NCI-H82 treated with DMSO at 0.1 percent for 48 hours (cell line): Measurements from ENCODE around the gene COL12A1.

Source experiments
- DNase-seq: peaks from one replicate; lab custom pipeline; 2025; ENCODE audit not compliant: unreplicated experiment; lab: John Stamatoyannopoulos, UW

The COL12A1 gene

DNA sequence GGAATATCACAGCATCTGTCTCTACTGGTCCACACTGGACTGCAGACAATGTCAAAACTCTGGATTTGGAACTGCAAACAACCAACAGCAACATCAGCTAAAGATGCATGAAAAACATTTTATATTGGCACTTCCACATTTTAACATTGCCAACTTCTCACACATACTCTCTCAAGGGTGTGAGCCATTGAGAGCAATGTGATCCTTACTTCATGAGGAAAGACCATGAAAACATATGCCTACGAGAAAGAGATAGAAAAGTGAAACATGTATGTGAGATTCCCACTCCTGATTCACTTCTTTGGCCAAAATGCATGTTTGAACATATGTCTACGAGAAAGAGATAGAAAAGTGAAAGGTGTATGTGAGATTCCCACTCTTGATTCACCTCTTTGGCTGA is 99.4 kb downstream of the COL12A1 start:
- no peak for DNase-seq

DNA sequence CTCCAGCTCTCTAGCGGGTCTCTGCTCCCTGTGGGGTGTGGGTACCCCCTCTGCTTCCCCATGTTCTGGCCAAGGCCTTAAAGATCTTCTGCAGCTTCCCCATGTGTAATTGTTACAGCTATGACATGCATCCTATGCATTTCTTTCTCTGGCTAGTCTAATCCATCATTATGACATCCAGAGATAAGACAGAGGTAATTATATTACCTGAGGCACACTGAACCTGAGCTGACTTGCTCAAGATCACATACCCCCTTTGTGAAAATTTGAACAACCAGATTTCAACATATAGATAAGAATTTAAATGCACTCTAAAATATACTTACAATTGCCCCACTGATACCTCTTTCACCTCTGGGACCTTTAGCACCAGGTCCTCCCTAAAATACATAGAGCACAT is 102.4 kb downstream of the COL12A1 start:
- no peak for DNase-seq

DNA sequence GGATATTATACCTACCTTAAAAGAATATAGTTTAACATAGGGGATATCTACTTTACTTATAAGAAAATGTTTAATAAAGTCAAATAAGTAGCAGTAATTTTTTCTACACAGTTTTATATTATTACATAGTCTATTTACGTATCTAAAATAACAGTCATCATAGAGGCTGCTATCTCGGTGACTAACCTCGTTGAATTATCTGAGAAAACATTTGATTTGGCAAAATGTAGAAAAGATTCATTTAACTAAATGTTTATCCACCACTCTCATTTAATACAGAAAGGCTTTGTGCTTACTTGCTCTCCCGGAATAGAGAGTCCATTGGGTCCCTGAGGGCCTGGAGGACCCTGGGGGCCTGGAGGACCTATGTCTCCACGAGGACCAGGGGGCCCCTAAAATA is 103.6 kb downstream of the COL12A1 start:
- DNase-seq: no peak

- DNase-seq: no peak
Measured at GRCh38 chr6:75101896-75102295, 104.0 kb downstream of the COL12A1 start.

DNA sequence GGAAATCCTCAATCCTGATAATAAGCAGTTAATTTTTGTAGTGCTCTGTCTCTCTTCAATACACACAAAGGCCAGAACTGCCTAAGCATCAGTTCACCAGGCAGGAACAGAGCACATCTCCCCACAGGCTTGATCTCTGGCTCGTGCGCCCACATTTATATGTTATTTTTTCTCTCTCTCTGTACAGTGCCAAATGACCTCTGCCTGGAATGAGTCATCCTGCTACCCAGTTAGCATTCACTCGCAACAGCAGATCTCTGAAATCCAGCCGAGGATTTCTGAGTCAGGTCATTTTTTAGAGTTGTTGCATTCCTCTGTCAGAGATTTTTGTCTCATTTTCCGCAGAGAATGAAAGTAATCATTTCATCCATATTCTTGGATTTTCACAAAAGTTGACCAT is 107.1 kb downstream of the COL12A1 start:
- no peak for DNase-seq

DNA sequence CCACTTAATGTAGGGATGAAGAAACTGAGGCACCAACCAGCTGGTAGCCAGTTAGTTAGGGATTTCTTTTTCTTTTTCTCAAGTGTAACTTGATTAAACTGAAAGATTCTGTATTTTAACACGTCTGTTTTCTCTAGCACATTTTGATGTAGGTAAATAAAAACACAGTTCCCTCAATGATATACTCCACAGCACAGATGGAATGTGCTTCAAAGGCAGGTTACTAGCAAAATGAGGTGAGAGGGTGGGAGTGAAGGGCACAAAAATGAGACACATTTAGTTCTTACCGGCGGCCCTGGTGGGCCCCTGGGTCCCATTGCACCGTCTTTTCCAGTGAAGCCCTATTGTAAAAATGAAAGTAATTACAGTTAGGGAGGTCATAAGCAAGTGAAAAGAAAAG is 108.9 kb downstream of the COL12A1 start:
- DNase-seq: no peak

DNA sequence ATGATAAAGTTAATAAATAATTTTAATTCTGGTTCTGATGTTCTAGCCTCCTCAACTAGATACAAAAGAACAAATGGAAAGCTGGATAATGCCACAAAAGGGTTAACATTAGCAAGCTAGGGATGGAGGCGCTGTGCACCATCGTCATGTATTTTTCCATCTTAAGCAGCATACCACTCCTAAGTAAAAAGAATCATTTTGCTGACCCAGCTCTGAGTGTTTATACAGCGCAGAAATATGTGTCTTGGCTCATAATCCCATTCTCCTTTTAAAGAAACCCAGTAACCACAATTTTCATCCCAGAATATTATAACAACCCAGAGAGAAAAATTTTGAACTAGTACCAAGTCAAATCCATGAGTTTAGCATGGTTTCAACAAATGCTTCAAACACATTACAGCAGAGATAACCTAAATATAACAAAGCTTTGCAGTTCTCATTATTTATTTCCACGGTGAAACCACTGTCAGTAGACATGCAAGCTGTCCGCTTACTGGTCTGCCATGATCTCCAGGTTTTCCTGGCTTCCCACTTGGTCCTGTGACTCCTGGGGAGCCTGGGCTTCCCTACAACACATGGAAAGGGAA is 111.1 kb downstream of the COL12A1 start:
- DNase-seq: no peak

DNA sequence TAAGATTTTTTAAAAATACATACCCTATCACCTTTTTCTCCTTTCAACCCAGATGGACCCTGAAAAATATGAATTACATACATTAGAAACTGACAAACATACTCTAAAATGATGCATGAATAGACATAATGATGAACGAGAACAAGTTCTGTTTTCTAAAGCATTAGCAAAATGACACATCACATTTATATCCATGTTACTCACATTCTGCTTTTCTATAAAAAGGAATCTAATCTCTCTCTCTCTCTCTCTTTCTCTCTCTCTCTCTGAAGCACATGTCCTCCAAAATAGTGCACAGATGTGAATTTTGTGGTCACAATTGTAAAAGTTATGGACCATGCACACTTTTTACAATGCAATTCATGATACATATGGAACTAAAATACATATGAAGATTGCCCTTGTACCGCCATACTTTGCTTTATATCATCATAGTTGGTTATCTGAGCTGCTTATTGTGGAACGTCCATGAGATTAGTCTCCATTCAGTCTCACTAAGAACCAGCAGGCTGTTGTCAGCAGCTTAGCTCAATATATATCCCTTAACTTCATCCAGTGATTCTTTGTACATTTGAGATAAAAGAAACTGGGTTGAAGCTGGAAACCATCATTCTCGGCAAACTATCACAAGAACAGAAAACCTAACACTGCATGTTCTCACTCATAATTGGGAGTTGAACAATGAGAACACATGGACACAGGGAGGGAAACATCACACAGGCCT is 114.2 kb downstream of the COL12A1 start:
- no peak for DNase-seq

- DNase-seq: no peak
Measured at GRCh38 chr6:75090576-75090975, 115.3 kb downstream of the COL12A1 start.

DNA sequence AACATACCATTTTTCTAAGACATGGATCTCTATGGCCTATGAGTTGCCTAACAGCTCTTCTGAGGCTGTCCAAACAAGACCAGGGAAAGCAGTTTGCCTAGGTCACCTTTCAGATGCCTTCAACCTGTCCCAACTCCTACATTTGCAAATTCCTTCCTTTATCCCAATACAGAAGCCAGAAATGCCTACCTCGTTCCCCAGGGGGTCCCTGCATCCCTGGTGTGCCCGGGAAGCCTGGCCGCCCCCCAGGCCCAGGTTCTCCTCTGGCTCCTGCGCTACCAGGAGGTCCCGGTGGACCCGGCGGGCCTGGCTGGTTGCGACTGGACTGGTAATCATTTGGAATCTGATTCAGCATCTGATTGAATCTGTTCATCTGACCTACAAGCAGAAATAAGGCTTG is 115.9 kb downstream of the COL12A1 start:
- DNase-seq: no peak

GRCh38 chr6:75089151-75089897 is 116.5 kb downstream of the COL12A1 start:
- DNase-seq: no peak

- DNase-seq: no peak
Measured at GRCh38 chr6:75085931-75086635, 119.8 kb downstream of the COL12A1 start.

DNA sequence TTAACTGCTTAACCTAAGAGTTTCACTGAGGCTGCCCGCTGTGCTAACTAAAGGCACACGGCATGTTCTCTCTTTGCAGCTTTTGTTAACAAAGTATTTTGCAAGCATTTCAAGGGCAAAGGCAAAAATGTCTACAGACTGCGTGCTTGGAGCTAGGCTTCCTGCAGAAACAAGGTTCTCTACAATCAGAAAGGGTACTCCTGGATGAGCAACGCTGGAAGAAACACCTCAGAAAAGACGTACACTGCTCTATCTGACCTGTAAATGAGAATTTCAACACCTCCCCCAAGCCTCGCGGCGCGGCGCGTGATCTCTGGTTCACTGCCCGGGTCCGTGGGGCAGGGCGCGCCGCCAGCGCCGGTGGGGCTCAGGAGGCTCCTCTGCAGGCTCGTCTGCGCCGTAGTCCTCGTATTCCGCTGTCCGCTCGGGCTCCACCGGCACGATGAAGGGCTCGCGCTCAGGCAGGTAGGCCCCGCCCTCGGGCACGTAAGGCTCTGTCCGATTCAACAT is 120.9 kb downstream of the COL12A1 start:
- no peak for DNase-seq

GRCh38 chr6:75084018-75084417 is 121.8 kb downstream of the COL12A1 start:
- DNase-seq: no peak

- DNase-seq: no peak
Measured at GRCh38 chr6:75081921-75082320, 123.9 kb downstream of the COL12A1 start.

DNA sequence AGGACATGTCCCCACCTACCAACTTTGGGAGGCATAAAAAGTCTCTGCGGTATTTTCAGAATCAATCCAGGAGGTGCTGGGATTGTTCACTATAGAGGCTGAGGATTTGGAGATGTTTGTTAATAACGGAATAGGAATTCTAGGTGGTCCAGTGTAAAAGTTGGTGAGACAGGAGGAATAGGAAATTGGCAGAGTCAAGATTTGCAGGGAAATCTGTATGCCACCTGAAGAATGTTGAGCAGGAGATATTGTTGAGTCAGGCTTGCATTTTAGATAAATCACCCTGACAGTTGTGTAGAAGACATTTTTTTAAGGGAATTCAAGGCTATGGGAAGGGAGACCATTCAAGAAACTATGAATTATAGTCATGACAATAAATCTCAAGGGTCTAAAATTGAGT is 124.8 kb downstream of the COL12A1 start:
- no peak for DNase-seq

DNA sequence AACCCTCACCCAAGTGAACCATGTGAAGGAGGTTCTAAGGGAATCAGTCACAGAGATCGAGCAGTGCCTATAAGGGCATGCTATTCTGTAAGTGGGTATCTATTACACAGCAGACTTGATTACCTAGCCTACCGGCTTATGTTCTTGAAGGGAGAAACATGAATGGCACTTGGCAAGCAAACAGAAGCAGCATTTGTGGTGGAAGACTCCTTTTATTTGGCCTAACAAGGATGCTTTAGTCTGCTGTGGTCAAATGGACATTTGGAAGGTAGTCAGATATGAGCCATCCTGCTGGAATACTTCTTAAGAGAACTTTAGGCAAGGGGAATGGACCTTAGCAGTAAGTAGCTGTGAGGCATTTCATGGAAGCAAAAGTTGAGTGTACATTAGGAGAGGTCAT is 126.3 kb downstream of the COL12A1 start:
- no peak for DNase-seq

DNA sequence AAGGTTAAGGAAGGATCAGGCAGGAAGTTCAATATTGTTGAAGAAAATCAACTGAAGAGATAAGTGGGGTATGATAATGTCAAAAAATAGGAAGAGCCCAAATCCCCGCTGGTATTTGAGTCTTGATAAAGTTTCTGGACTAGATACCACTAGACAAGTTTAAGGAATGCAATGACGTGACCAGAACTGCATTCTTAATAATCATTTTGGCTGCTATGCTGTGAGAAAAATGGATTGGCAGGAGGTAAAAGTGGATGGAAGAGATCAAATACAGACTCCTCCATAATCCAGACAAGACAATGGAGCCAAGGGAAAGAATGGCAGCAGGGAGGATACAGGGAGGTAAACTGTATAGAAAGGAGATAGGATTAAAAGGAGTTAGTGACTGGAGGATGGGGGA is 128.2 kb downstream of the COL12A1 start:
- no peak for DNase-seq

DNA sequence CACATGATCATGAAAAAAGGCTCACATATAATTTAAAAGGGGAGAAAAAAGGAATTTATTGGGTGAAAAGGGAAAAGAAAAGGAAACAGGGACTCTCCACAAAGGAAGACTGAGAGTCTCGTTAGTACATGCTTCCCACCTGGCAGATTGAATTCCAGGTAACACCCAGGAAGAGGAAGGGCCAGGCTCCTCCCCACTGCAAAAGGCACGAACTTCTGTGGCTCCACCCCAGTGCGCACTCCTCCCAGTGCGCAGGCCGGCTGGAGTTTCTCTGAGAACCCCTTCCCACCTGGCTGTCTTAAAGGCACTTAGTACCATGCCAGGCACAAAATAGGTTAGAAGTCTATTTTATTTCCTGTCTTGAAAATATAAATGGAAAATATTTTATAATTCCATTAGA is 129.8 kb downstream of the COL12A1 start:
- no peak for DNase-seq

DNA sequence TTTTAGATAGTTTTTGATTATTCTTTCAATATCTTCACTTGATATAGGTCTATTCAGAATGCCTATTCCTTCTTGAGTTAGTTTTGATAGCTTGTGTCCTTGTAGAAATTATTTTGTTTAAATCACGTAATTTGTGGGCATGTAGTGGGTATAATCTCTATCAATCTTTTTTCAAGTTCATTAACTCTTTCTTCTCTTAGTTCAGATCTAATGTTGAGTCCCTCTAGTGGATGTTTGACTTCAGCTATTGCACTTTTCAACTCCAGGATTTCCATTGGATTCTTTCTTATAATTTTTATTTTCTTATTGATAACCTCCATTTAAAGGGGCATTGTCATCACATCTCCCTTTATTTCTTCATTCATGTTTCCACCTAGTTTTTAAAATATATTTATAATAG is 135.6 kb downstream of the COL12A1 start:
- no peak for DNase-seq

GRCh38 chr6:75065523-75065922 is 140.3 kb downstream of the COL12A1 start:
- DNase-seq: no peak

- no peak for DNase-seq
Measured at GRCh38 chr6:75052491-75052890, 153.4 kb downstream of the COL12A1 start.
